Measurements from ENCODE around the gene ARMC9.
"Not testable (repeated sequence)": the region's sequence is repeated elsewhere in the genome, so short reads cannot be mapped to it uniquely, and the experiment has no call there.

GRCh38 chr2:231349374-231349735 lies 150.9 kb downstream of the ARMC9 start:
- TF ChIP-seq POLR2A (IDR thresholded peaks at IDR 0.05) = not testable (repeated sequence)
- TF ChIP-seq, protein P1, sequence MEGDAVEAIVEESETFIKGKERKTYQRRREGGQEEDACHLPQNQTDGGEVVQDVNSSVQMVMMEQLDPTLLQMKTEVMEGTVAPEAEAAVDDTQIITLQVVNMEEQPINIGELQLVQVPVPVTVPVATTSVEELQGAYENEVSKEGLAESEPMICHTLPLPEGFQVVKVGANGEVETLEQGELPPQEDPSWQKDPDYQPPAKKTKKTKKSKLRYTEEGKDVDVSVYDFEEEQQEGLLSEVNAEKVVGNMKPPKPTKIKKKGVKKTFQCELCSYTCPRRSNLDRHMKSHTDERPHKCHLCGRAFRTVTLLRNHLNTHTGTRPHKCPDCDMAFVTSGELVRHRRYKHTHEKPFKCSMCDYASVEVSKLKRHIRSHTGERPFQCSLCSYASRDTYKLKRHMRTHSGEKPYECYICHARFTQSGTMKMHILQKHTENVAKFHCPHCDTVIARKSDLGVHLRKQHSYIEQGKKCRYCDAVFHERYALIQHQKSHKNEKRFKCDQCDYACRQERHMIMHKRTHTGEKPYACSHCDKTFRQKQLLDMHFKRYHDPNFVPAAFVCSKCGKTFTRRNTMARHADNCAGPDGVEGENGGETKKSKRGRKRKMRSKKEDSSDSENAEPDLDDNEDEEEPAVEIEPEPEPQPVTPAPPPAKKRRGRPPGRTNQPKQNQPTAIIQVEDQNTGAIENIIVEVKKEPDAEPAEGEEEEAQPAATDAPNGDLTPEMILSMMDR (IDR thresholded peaks at IDR 0.05) = not testable (repeated sequence)

Measured in testis (tissue), 2 donors.